HG02938 (cell line): ENCODE results near the gene RAB8B.

Source experiments
- ATAC-seq: cut with Tn5 transposase; IDR thresholded peaks from one replicate; pipeline ENCODE4 v1.9.1; 2021; ENCODE audit warnings: mild to moderate bottlenecking, moderate library complexity; ENCODE audit not compliant: unreplicated experiment

The RAB8B gene

DNA sequence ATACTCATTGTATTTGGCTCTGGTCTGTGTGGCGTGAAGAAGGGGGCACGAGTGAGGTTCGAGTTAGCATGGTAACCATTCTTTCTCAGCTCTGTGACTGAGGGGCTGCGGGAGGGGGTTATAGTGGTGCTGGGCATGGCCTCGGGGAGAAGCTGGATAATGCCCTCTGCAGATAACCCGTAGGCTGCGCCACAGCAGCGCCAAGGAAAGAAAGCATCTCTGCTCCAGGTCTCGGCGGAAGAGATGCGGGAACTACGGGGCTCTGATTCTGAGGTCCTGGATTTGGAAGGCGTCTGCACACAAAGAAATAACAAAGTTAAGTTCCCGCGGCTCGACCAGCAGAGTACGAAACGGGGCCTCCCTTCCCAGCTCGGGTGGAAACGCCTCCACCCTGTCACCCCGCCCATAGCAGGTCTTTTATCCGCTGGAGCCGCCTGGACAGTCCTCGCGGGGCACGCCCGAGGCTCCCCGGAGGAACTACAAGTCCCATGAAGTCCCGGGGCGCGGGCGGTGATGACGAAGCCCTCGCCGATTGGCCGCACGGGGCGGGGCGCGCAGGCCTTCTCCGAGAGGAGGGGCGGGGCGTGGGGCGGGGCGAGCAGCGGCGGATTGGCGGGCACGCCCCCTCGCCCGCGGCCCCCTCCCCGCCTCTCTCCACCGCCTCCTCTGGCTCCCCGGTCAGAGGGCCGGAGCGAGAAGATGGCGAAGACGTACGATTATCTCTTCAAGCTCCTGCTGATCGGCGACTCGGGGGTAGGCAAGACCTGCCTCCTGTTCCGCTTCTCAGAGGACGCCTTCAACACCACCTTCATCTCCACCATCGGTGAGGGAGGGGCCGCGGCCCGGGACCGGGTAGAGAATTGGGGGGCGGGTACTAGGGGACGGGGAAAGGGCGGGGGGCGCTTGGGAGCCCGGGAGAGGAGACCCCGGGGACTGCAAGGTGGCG, at the start of gene RAB8B:
Gene RAB8B (plus strand): TSS at position 681 of the 946 bp plus-strand sequence. CDS start 19 bp downstream, at position 700.
- ATAC-seq, result peak; percentile 68

DNA sequence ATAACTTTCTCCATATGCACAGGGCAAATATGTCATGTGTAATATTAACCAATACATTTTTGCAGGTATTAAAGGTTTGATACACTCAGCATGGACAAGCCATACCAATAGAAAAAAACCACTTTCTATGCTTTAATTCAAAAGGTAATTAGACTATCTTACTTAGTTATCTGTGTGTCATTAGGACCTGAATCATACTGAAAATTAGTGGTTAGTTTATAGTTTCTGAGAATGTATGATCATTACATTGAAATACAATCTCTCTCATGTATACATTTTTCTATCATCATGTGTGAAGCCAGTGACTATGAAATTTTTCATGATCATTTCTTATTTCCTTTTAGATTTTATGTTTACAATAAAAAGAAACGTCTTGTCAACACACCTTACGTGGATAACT, 48.5 kb upstream of the RAB8B start:
- no peak for ATAC-seq

DNA sequence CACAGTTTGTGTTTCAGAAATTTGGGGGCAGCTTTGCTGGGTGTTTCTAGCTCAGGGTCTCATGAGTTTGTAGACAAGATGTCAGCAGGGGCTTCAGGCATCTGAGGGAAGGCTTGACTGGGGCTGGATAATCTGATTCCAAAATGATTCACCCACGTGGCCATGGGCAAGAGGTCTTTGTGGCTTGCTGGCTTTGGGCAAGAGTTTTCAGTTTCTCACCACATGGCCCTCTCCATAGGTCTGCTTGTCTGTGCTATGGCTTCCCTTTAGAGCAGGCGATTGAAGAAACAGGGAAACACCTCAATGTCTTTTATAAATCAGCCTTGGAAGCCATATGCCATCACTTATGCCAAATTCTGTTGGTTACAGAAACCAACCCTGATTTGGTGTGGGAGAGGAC, 44.0 kb upstream of the RAB8B start:
- no peak for ATAC-seq

DNA sequence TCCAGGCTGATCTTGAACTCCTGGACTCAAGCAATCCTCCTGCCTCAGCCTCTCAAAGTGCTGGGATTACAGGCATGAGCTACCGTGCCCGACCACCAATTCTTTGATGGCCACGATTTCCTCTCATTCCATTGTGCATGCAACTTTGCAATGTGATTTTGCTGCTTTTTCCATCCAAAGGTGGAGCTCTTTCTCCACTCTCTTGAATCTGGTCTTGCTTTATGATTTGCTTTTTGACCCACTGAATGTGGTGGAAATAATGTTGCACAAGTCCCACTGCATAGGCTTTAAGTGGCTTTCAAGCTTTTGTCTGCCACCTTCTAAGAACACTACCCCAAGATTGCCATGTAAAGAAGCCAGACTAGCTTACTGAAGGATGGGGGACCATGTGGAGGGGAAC, 42.7 kb upstream of the RAB8B start:
- ATAC-seq, result no peak

DNA sequence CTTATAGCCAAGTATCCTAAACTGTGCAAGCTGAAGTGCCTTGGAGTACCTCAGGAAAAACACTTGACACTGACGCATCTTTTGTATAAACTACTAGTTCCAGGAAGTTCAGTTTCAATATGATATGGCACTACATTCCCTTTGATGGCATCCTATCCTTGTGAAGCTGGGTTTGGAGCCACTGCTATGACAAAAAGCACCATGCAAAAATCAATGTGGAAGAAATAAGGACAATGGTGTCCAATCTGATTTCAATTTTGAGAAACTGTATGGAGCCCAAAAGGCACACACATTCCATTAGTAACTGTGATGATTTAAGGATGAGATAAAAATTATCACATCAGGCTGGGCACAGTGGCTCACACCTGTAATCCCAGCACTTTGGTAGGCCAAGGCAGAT, 37.7 kb upstream of the RAB8B start:
- ATAC-seq, result no peak

DNA sequence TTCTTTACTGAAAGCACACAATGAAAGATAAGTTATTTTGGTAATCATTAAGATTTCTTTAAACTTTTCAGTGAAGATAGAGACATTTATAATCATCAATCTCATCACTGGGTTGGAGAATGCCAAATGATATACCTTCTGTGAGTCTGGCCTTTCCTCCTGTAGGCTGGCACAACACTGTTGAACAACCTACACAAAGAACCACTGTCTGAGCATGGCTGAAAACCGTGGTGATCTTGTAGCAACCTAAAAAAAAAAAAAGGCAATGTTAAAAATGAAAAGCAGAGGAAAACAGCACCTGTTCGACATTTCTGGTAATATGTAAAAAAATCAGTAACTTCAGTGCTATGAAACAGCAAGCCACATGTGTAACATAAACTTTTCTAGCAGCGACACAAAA, 33.9 kb upstream of the RAB8B start:
- ATAC-seq, result no peak

DNA sequence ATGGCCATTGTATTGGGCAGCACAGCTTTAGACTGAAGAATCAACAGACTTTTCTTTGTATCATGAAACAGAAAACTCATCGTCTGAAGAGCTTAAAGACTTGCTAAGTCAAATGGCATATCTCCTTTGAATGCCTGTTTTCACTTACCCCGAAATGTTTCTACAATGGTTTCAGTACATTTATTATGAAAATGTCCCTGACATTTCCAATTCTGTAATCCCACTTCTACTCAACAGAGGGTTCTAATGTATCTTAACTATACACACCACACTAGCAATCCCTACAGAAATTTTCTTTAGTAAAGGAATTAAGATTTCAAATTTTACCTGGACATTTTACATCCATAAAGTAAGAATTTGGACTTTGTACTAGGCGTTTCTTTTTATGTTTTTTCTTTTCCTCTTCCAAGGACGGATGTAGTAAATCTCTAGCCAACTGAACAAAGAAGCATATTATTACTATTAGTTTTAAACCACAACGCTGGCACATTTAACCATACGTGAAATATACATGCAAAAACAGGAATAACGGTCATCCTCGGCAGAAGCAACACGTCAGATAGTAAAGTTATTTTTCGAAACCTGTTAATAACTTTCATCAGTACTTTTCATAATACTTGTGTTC, 33.2 kb upstream of the RAB8B start:
- no peak for ATAC-seq

DNA sequence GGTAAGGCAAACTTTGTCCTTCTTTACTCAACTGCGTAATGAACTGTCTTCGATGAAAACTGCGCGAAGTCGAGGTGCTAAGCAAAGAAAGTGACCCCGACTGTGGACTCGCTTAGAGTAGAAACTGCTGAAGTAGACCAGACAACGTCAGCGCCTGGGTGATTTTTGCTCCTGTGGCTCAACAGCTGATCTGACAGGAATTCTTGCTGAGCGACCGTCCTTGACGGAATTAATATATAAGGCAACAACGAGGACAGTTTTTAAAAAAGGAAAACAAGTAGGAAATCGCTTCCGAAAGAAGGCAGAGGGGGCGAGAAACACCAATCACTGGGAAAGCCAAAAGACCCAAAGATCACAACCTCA, 32.7 kb upstream of the RAB8B start:
- ATAC-seq, result no peak

DNA sequence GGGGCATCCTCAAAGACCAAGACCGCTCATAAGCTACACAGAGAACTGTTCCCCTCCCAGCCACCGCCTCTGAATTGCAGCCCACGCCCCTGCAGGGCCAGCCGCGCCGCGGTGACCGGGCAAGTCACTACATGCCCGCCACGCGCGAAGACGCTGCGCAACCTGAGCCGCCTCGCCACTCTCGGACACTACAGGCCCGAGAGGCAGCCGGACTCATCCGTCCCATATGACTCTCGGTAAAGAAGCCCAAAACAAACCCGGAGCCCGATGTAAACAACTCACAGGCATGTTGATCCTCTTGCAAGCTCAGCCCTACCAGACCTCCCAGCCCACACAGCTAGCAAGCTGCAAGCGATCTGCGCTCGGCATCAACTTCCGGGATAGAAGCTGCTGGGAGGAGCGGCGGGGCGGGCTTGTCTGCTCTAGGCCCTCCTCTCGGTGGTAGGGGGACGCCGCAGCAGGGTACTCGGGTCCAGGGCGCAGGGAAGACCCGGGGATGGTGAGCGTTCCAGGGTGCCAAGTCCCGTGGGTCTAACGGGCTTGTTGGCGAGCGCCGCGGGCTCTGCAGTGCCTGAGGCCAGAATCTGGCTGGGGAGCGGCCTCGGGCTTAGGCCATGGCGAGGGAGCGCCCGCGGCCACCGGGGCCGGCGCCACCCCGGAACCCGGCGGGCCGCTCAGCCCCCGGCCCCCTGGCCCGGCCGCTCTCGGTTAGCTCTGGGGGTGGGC, 32.1 kb upstream of the RAB8B start, which contains the start of gene RPS27L:
Gene RPS27L (minus strand): TSS at position 360 of the 726 bp plus-strand sequence. CDS start 72 bp downstream, at position 288.
- peak; percentile 83 for ATAC-seq

DNA sequence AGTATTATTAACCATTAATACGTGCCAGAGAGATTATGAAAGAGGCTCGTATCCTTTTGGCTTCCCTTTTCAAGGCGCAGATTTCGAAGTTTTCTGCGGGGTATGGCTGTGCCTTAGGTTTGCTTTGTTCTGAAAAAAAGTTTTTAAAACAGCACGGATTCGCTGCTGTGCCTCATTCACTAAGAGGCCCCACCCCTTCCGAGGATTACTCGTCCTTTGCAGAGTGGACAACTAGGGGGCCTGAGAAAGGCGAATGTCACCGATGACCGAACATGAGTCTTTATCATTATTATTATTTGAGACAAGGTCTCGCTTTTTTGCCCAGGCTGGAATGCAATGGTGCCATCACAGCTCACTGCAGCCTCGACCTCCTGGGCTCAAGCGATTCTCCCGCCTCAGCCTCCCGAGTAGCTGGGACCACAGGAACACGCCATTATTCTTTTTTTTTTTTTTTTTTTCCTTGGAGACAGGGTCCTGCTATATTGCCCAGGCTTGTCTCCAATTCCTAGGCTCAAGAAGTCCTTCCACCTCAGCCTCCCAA, 31.4 kb upstream of the RAB8B start:
- ATAC-seq, result peak; percentile 36

DNA sequence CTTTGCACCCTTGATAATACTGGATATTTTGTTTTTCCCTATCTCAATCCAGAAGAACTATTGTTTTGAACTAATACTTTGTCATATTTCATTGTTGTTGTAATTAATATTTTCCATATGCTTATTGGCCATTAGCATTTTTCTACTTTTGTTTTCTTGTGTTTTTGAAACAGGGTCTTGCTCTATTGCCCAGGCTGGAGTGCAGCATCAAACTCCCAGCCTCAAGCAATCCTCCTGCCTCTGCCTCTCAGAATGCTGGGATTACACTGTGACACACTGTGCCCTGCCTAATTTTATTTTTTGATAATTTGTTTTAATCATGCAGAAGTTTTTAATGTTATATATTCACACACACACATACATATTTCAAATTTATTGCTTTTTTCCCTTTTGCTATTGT, 28.8 kb upstream of the RAB8B start:
- no peak for ATAC-seq

DNA sequence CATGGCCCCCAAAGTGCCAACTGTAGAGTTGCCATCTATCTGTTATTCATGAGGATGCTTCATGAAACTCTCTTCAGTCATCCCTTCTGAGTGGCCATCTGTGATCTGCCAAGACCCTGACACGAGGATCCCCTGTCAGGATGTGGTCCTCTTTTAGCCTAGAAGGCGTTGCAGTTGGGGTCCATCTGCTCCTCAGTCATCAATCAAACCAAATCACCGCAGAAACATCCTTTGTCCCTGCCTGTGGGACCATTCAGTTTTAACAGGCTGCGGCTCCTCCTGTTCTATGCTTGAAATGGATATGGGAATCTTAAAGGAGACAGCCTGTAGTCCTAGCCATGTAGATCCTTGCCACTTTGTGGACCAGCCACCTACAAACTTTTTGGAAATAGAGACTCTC, 26.2 kb upstream of the RAB8B start:
- ATAC-seq, result no peak

DNA sequence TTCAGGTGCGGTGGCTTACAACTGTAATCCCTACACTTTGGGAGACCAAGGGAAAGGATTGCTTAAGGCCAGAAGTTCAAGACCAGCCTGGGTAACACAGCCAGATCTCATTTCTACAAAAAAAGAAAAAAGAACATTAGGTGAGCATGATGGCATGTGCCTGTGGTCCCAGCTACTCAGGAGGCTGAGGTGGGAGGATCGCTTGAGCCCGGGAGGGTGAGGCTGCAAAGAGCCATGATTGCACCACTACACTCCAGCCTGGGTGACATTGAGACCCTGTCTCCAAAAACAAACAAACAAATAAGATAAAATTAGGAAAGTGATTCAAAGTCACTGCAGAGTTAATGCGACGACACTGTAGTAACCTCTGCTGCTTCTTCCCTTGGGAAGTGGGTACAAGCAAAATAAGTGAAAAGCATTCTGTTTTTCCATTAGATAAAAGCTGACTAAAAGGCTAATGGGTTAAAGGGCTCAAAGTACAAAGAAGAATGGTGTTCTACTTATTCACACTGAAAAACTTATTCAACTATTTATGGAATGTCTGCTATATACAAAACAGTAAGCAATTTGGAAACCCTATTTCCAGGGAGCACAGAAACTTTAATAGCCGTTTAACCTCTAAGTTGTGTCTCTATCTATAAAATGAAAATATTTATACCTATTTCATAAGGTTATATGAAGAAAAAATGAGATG, 24.1 kb upstream of the RAB8B start:
- no peak for ATAC-seq

DNA sequence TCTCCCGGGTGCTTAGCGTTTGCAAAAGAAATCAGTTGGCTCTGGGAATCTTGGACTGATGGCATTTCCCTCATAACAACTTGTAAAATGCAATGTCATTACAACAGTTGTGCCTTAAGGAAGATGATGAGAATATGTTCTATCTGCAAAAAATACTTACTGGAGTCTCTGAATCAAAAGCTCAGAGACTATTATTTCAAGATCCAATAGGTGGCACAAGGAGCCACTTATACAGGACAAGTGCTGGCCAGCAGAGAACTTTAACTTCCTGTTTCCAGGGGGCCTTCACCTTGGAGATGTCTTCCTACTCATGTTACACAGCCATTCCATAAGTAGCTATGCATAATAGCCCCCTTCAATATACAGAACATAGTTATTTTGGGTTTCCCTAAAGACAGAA, 23.2 kb upstream of the RAB8B start:
- ATAC-seq, result no peak

DNA sequence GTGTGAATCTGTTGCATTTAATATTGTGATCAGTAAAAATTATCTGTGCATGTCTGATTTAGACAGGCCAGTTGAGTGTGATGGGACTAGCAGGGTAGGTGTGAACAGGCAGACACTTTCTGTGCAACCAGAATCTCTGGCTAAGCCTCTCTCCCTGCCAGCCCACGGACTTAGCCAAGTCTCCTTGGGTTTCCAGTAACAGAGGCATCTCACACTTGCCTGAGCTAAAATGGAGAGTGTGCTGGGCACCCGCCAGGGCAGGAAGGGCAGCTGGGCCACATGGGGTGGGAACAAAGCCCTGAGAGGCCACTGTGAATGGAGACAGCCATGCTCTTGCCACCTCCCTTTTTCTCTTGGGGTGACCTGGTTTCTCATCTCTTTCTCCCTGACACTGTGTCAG, 19.6 kb upstream of the RAB8B start:
- no peak for ATAC-seq

DNA sequence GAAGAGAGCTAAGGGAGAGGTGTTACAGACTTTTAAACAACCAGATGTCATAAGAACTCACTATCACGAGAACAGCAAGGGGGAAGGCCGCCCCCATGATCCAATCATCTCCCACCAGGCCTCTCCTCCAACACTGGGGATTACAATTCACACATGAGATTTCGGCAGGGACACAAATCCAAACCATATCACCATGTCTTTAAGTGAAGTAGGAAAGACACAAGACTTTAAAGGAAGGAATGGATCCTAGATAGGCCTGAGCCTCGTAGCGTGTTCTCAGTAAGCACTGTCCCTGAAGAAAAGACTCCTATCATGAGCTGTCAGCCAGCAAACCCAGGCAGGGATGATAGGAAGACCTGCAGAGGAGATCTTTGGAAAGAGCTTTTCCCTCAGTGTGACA, 17.0 kb upstream of the RAB8B start:
- no peak for ATAC-seq

DNA sequence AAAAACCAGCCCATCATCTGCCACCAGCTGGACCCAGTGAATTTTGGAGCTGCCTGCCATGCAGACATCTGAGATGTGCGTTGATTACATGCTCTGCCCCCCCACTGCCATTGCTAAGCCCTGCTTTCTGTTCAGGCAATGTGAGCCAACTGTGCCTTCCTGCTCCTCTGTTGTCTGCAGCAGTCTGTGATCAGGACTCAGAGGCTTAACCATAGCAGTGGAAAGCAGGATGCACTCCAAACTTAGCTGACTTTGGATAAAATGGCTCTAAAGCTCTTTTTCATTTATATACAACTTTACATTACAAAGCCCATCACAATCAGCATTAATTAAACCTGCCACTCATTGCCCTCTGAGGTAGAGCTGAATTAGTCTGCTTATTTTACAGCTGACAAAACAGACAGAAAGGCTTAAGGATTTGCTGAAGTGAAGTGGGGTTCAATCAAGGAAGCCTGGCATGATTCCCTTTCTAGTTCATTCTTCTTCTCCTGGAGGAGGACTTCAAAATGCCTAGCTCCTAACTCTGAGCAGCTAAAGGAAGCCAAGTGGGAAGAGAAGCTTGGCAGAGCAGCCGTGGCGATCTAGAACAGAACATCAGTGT, 16.5 kb upstream of the RAB8B start:
- no peak for ATAC-seq

DNA sequence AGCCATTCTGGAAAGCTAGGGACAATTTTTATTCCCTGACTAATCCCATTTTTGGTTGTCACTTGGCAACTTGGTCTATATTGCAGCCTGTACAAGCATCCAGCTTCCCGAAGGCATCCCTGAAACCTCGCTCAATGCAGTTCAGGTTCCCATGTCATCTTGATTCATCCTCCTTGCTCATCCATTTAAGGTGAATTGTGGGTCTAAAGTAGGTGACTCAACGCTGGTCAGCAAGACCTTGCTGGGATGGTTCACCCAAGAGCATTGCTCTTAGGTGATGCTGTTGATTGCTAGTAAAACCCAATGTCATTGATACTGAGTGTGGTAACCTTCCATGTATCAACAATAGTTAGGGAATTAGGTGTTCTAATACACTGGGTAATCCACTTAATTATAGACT, 13.1 kb upstream of the RAB8B start:
- no peak for ATAC-seq

DNA sequence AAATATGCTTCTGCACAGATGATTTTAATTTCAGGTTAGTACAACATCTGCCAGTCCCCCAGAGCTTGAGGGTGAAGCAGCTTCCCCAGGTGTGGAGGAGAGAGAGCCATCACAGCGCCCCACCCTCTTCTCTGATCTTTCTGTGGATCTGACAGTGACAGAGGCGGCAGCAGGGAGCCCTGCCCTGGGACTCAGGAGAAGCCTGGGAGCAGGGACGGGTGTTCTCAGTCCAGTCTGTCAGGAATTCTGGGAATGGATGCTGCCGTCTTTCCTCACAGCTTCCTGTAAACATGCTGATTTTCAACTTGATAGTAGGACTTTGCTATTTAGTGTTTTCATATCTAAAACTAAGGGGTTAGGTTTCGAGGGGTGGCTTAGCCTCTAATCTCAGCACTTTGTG, 11.4 kb upstream of the RAB8B start:
- no peak for ATAC-seq

DNA sequence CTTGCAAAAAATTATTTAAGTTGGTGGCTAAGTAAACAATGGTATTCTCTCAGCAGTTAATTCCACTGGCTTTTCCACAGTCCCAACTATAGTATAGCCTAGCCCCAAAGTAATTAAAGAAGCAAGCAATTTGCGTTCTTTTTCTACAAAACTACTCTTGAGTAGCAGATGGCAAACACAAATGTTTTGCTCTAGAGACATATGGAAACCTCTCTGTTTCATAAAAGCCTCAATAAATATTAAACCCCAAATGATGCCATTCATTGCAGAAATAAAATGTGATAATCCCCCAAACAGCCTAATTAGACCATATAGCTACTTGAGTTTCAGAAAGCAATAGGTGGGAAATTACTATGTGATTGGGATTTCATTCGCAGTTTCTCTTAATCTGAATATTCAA, 8.7 kb upstream of the RAB8B start:
- no peak for ATAC-seq
